HepG2 (cell line): ENCODE measurements around the gene PHRF1. TPM values are rescaled to one million over a fixed set of nuclear protein-coding genes. Genes with fewer than 3 reads are reported as not detected.

Experiments
- ADNP ChIP-seq: sonication (generic); formaldehyde crosslinking; IDR thresholded peaks from 2 replicates; pipeline ENCODE4 v1.4.0; 2020; ENCODE audit warnings: missing genetic modification reagents
- AHDC1 ChIP-seq: sonication (generic); formaldehyde crosslinking; IDR thresholded peaks from 2 replicates; pipeline ENCODE4 v1.5.1; 2020; ENCODE audit warnings: mild to moderate bottlenecking, missing genetic modification reagents, borderline replicate concordance
- HNRNPK ChIP-seq: fragments of 200-400 bp; formaldehyde crosslinking; IDR thresholded peaks from 2 replicates; pipeline ENCODE4 v1.6.1; 2018; ENCODE audit warnings: low read length, low read depth, moderate library complexity, mild to moderate bottlenecking; ENCODE audit not compliant: poor library complexity, severe bottlenecking
- HNRNPLL ChIP-seq: fragments of 200-400 bp; formaldehyde crosslinking; IDR thresholded peaks from 2 replicates; pipeline ENCODE4 v1.6.1; 2017; ENCODE audit warnings: mild to moderate bottlenecking, low read depth, low read length; ENCODE audit not compliant: poor library complexity, severe bottlenecking
- NR2C2 ChIP-seq: sonication (generic); formaldehyde crosslinking; IDR thresholded peaks from 2 replicates; pipeline ENCODE4 v1.4.0; 2020; ENCODE audit warnings: missing genetic modification reagents, mild to moderate bottlenecking, moderate library complexity, borderline replicate concordance
- PATZ1 ChIP-seq: sonication (generic); formaldehyde crosslinking; IDR thresholded peaks from 2 replicates; pipeline ENCODE4 v1.4.0; 2020; ENCODE audit warnings: missing genetic modification reagents
- PAWR ChIP-seq: sonication (generic); formaldehyde crosslinking; IDR thresholded peaks from 2 replicates; pipeline ENCODE4 v1.4.0; 2020; ENCODE audit warnings: missing genetic modification reagents, mild to moderate bottlenecking, borderline replicate concordance
- PITX1 ChIP-seq: sonication (generic); formaldehyde crosslinking; IDR thresholded peaks from 2 replicates; pipeline ENCODE4 v1.5.1; 2020; ENCODE audit warnings: mild to moderate bottlenecking, missing genetic modification reagents
- POLR2G ChIP-seq: fragments of 200-400 bp; formaldehyde crosslinking; IDR thresholded peaks from 2 replicates; pipeline ENCODE4 v1.6.1; 2018; ENCODE audit warnings: mild to moderate bottlenecking, low read depth, low read length, moderate library complexity
- SALL1 ChIP-seq: sonication (generic); formaldehyde crosslinking; IDR thresholded peaks from 2 replicates; pipeline ENCODE4 v1.8.0; 2022; ENCODE audit warnings: mild to moderate bottlenecking, missing genetic modification reagents
- SAP130 ChIP-seq: IDR thresholded peaks from 2 replicates; pipeline ENCODE4 v1.6.1; 2016; ENCODE audit warnings: low read depth
- TP53 ChIP-seq: sonication (generic); formaldehyde crosslinking; conservative IDR thresholded peaks from 2 replicates; pipeline ENCODE4 v1.4.0; 2020; ENCODE audit warnings: missing genetic modification reagents
- ZBTB7A ChIP-seq: sonication (generic); formaldehyde crosslinking; IDR thresholded peaks from 2 replicates; pipeline ENCODE4 v1.8.0; 2022; ENCODE audit warnings: mild to moderate bottlenecking, missing genetic modification reagents
- ZBTB7B ChIP-seq: sonication (generic); formaldehyde crosslinking; IDR thresholded peaks from 2 replicates; pipeline ENCODE4 v1.4.0; 2020; ENCODE audit warnings: missing genetic modification reagents
- ZC3H13 ChIP-seq: sonication (generic); formaldehyde crosslinking; IDR thresholded peaks from 2 replicates; pipeline ENCODE4 v1.8.1; 2023; ENCODE audit warnings: mild to moderate bottlenecking, missing genetic modification reagents, moderate library complexity
- ZMAT5 ChIP-seq: sonication (generic); formaldehyde crosslinking; IDR thresholded peaks from 2 replicates; pipeline ENCODE4 v1.5.0; 2020; ENCODE audit warnings: mild to moderate bottlenecking, low read depth, missing genetic modification reagents, borderline replicate concordance
- ZNF513 ChIP-seq: sonication (generic); formaldehyde crosslinking; conservative IDR thresholded peaks from 2 replicates; pipeline ENCODE4 v1.5.0; 2020; ENCODE audit warnings: missing genetic modification reagents
- ZNF547 ChIP-seq: sonication (generic); formaldehyde crosslinking; IDR thresholded peaks from 2 replicates; pipeline ENCODE4 v1.5.1; 2020; ENCODE audit warnings: mild to moderate bottlenecking, missing genetic modification reagents
- ZNF567 ChIP-seq: sonication (generic); formaldehyde crosslinking; IDR thresholded peaks from 2 replicates; pipeline ENCODE4 v1.8.1; 2023; ENCODE audit warnings: mild to moderate bottlenecking, missing genetic modification reagents, borderline replicate concordance
- polyA plus RNA-seq, 8 experiments: library from polyadenylated mRNA; depleted of rRNA in 3 of 8; stranded (reverse) in 7 of 8; unstranded in 1 of 8; fragments of >200 nt; fragmentation: Illumina TruSeq in 4 of 8; extraction: Trizol in 4 of 8; gene quantifications; 2 replicates each; pipeline versions ENCODE4 v1.2.1 to v1.2.3, GENCODE V29; 2011 to 2016; ENCODE audit warnings: low read depth in 4 of 8, missing spikeins in 1 of 8, mixed read lengths in 1 of 8; ENCODE audit not compliant: insufficient read depth in 1 of 8
- total RNA-seq, 5 experiments: library from RNA; depleted of rRNA; stranded (reverse); fragments of >200 nt; fragmentation: Illumina TruSeq; extraction: Trizol; gene quantifications; 2 replicates each; pipeline ENCODE4 v1.2.3, GENCODE V29; 2016; ENCODE audit warnings: low read depth in 1 of 5

PHRF1 gene
- total and polyA plus RNA-seq, 2 of the 13 experiments (the other 11 are each of a cell fraction or from before 2014, with no cell fraction given), result 8.2 to 16.7 TPM

- peak; percentile 26; the same call in 1 of the 2 replicates for TF ChIP-seq PATZ1
- no peak for TF ChIP-seq TP53 (CRISPR knock-in tag)
- peak; percentile 10 for TF ChIP-seq HNRNPK
- TF ChIP-seq ZBTB7B (CRISPR knock-in tag), result peak; percentile 39; the same call in 1 of the 2 replicates
- no peak for TF ChIP-seq ZNF513 (CRISPR knock-in tag)
- TF ChIP-seq ZMAT5 (CRISPR knock-in tag), result no peak
- no peak for TF ChIP-seq PAWR (CRISPR knock-in tag)
- TF ChIP-seq NR2C2 (CRISPR knock-in tag), result peak; percentile 67
- TF ChIP-seq SAP130 (CRISPR knock-in tag), result peak; percentile 42
- no peak for TF ChIP-seq ZC3H13 (CRISPR knock-in tag)
- no peak for TF ChIP-seq AHDC1 (CRISPR knock-in tag)
- TF ChIP-seq HNRNPLL, result peak; percentile 36
- TF ChIP-seq SALL1 (CRISPR knock-in tag), result peak; percentile 70
- TF ChIP-seq ZBTB7A (CRISPR knock-in tag), result peak; percentile 77; the same call in 1 of the 2 replicates
- no peak for TF ChIP-seq ADNP (CRISPR knock-in tag)
- TF ChIP-seq ZNF547 (CRISPR knock-in tag), result 0 out of 2 replicates have a peak, but pooled peaks have one; percentile 43
- 0 out of 2 replicates have a peak, but pooled peaks have one; percentile 18 for TF ChIP-seq PITX1 (CRISPR knock-in tag)
- no peak for TF ChIP-seq ZNF567 (CRISPR knock-in tag)
- peak; percentile 52 for TF ChIP-seq POLR2G
These were observed 48.7 kb downstream of the PHRF1 start, which contains the start of gene CDHR5 (continued) for GRCh38 chr11:624705-625635.
